GM21526 (cell line): ENCODE data around the gene TEDC2.

Source experiments
- ATAC-seq: cut with Tn5 transposase; IDR thresholded peaks from one replicate; pipeline ENCODE4 v1.9.1; 2021; ENCODE audit warnings: moderate library complexity; ENCODE audit not compliant: unreplicated experiment, low FRiP score

Gene TEDC2

GRCh38 chr16:2490190-2491105 lies 30.5 kb downstream of the TEDC2 start:
- ATAC-seq, result no peak

GRCh38 chr16:2492292-2492691 lies 32.4 kb downstream of the TEDC2 start:
- ATAC-seq, result no peak

- ATAC-seq, result no peak
Observed at GRCh38 chr16:2493605-2494004, 33.7 kb downstream of the TEDC2 start.

- ATAC-seq, result no peak
Observed at GRCh38 chr16:2494616-2495015, 34.7 kb downstream of the TEDC2 start.

GRCh38 chr16:2495041-2495440 lies 35.1 kb downstream of the TEDC2 start:
- ATAC-seq, result no peak

GRCh38 chr16:2496223-2497115 lies 36.6 kb downstream of the TEDC2 start:
- no peak for ATAC-seq

- ATAC-seq, result no peak
Observed at GRCh38 chr16:2497116-2497630, 37.3 kb downstream of the TEDC2 start.

GRCh38 chr16:2497695-2498484 lies 38.0 kb downstream of the TEDC2 start:
- ATAC-seq, result no peak

GRCh38 chr16:2498531-2499253 lies 38.8 kb downstream of the TEDC2 start:
- no peak for ATAC-seq

GRCh38 chr16:2499454-2499853 lies 39.5 kb downstream of the TEDC2 start:
- ATAC-seq, result no peak

- ATAC-seq, result no peak
Observed at GRCh38 chr16:2499890-2500429, 40.1 kb downstream of the TEDC2 start.

GRCh38 chr16:2500430-2500917 lies 40.6 kb downstream of the TEDC2 start:
- no peak for ATAC-seq

GRCh38 chr16:2500918-2501750 lies 41.2 kb downstream of the TEDC2 start:
- no peak for ATAC-seq

- ATAC-seq, result no peak
Observed at GRCh38 chr16:2501946-2502895, 42.3 kb downstream of the TEDC2 start.

GRCh38 chr16:2505695-2506094 lies 45.8 kb downstream of the TEDC2 start:
- ATAC-seq, result no peak

- ATAC-seq, result no peak
Observed at GRCh38 chr16:2507052-2507659, 47.2 kb downstream of the TEDC2 start.

- ATAC-seq, result no peak
Observed at GRCh38 chr16:2507665-2508064, 47.8 kb downstream of the TEDC2 start.
